Measurements from ENCODE around the gene TLR1.

- TF ChIP-seq MYC (IDR thresholded peaks at IDR 0.05; ENCODE audit: low read depth, low read length) (no peak), CTCF (IDR thresholded peaks at IDR 0.05; ENCODE audit: low read depth, low read length) (no peak), MAX (IDR thresholded peaks at IDR 0.05; ENCODE audit: low read depth, low read length) (no peak), POLR2A (IDR thresholded peaks at IDR 0.05; ENCODE audit: extremely low read depth, insufficient read length) (no peak)
Measured at GRCh38 chr4:38802561-38803355, 1.8 kb downstream of the TLR1 start.

Measured in NB4 (cell line).